Fibroblast of villous mesenchyme (primary cell): ENCODE data around the gene MLXIP. TPM values are rescaled to one million over a fixed set of nuclear protein-coding genes. Genes with fewer than 3 reads are reported as not detected.

Source experiments
- DNase-seq: peaks from one replicate; pipeline ENCODE4 v3.0.0-alpha.2; 2010; ENCODE audit warnings: low read depth
- H3K4me3 ChIP-seq: 2 replicates; pipeline ENCODE4 v1.5.1; 2011; ENCODE audit warnings: low read depth, mild to moderate bottlenecking, low read length
- total RNA-seq: library from RNA; depleted of rRNA; stranded (reverse); fragments of >200 nt; gene quantifications from 2 replicates; pipeline ENCODE4 v1.2.3, GENCODE V29; 2012
- TF ChIP-seq, protein P1 (sequence below): IDR thresholded peaks from 2 replicates; pipeline ENCODE4 v1.5.1; 2012; ENCODE audit warnings: low read depth, mild to moderate bottlenecking, low read length; ENCODE audit not compliant: insufficient read depth

The MLXIP gene
- total RNA-seq, 1 donor: 16.4 TPM

- DNase-seq: peak; percentile 100
- TF ChIP-seq, protein P1, sequence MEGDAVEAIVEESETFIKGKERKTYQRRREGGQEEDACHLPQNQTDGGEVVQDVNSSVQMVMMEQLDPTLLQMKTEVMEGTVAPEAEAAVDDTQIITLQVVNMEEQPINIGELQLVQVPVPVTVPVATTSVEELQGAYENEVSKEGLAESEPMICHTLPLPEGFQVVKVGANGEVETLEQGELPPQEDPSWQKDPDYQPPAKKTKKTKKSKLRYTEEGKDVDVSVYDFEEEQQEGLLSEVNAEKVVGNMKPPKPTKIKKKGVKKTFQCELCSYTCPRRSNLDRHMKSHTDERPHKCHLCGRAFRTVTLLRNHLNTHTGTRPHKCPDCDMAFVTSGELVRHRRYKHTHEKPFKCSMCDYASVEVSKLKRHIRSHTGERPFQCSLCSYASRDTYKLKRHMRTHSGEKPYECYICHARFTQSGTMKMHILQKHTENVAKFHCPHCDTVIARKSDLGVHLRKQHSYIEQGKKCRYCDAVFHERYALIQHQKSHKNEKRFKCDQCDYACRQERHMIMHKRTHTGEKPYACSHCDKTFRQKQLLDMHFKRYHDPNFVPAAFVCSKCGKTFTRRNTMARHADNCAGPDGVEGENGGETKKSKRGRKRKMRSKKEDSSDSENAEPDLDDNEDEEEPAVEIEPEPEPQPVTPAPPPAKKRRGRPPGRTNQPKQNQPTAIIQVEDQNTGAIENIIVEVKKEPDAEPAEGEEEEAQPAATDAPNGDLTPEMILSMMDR: no peak
- no peak overlapping the region for H3K4me3 ChIP-seq
Observed at GRCh38 chr12:122090759-122091515, 12.4 kb downstream of the MLXIP start.

DNA sequence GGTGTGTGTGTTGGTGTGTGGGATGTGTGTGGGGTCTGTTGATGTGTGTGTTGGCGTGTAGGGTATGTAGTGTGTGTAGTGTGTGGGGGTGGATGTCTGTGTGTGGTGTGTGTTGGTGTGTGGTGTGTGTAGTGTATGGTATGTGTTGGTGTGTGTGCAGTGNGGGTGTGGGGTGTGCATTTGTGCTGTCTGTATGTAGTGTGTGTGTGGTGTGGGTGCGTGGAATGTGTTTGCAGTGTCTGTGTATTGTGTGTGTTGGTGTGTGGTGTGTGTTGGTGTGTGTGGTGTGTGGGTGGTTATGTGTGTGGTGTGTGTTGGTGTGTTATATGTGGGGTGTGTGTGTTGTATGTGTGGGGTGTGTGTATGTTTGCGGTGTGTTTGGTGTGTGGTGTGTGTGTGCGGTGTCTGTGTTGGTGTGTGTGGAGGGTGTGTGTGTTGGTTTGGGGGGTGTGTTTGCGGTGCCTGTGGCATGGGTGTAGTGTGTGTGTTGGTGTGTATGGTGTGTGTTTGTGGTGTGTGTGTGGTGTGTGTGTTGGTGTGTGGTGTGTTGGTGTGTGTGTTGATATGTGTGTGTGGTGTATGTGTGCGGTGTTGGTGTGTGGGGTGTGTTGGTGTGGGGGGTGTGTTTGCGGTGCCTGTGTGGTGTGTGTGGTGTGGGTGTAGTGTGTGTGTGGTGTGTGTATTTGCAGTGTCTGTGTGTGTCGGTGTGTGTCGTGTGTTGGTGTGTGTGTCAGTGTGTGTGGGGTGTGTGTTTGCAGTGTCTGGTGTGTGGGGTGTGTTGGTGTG lies 14.7 kb downstream of the MLXIP start:
- DNase-seq: no peak
- no peak overlapping the region for H3K4me3 ChIP-seq
- TF ChIP-seq, protein P1: no peak

DNA sequence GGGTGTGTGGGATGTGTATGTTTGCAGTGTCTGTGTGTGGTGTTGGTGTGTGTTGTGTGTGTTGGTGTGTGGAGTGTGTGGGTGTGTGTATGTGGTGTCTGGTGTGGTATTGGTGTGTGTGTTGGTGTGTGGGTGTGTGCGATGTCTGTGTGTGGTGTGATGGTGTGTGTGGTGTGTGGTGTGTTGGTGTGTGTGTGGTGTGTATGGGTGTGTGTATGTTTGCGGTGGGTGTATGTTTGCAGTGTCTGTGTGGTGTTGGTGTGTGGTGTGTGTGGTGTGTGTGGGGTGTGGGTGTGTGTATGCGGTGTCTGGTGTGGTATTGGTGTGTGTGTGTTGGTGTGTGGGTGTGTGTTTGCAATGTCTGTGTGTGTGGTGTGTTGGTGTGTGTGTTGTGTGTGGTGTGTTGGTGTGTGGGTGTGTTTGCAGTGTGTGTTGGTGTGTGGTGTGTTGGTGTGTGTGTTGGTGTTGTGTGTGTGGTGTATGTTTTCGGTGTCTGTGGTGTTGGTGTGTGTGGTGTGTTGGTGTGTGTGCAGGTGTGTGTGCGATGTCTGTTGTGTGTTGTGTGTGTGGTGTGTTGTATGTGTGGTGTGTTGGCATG lies 15.7 kb downstream of the MLXIP start:
- no peak for DNase-seq
- H3K4me3 ChIP-seq: no peak overlapping the region
- TF ChIP-seq, protein P1: no peak

- TF ChIP-seq, protein P1: no peak
- DNase-seq: no peak
- H3K4me3 ChIP-seq: no peak overlapping the region
Observed at GRCh38 chr12:122094735-122095631, 16.4 kb downstream of the MLXIP start.

DNA sequence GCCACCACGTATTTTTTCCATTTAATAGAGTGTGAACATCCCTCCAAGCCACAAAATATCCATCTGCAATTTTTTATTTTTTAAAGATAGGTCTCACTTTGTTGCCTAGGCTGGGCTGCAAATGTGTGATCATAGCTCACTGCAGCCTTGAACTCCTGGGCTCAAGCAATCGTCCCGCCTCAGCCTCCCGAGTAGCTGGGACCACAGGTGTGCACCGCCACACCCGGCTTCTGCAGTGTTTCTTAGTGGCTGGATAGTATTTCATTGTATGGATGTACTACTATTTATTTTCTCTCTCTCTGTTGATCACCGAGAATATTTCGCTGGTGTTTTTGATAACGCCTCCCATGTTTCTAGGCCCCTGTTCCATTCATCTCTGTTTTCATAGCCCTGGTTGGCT lies 17.5 kb downstream of the MLXIP start:
- TF ChIP-seq, protein P1: no peak
- no peak overlapping the region for H3K4me3 ChIP-seq
- no peak for DNase-seq

- H3K4me3 ChIP-seq: no peak overlapping the region
- TF ChIP-seq, protein P1: no peak
- DNase-seq: peak; percentile 69
Observed at GRCh38 chr12:122096591-122097149, 18.1 kb downstream of the MLXIP start.
